Loucy (cell line): ENCODE results near the gene UCP3.

Experiments used
- H2AFZ ChIP-seq: fragments of 200-600 bp; sonication (generic); 2 replicates; pipeline ENCODE4 v1.6.0; 2016; ENCODE audit warnings: antibody characterized with exemption, mild to moderate bottlenecking, low read length, moderate library complexity
- H3F3A ChIP-seq: fragments of 200-600 bp; 2 replicates; pipeline ENCODE4 v1.6.0; 2016; ENCODE audit warnings: antibody characterized with exemption, low read depth, mild to moderate bottlenecking
- H3K27me3 ChIP-seq: fragments of 200-600 bp; sonication (generic); 2 replicates; pipeline ENCODE4 v1.6.1; 2014; ENCODE audit warnings: low read length, mild to moderate bottlenecking; ENCODE audit not compliant: insufficient read depth, poor library complexity, severe bottlenecking
- H3K36me3 ChIP-seq: fragments of 200-600 bp; sonication (generic); 2 replicates; pipeline ENCODE4 v1.6.1; 2016; ENCODE audit warnings: low read length; ENCODE audit not compliant: insufficient read depth
- H3K4me1 ChIP-seq: fragments of 200-600 bp; sonication (generic); 2 replicates; pipeline ENCODE4 v1.5.1; 2014; ENCODE audit warnings: low read length, mild to moderate bottlenecking; ENCODE audit not compliant: insufficient read depth, poor library complexity, severe bottlenecking
- H3K4me2 ChIP-seq: fragments of 200-600 bp; sonication (generic); 2 replicates; pipeline ENCODE4 v1.6.0; 2014; ENCODE audit warnings: antibody characterized with exemption, low read length, low read depth, mild to moderate bottlenecking; ENCODE audit not compliant: poor library complexity, severe bottlenecking
- H3K4me3 ChIP-seq: fragments of 200-600 bp; sonication (generic); 2 replicates; pipeline ENCODE4 v1.5.1; 2014; ENCODE audit warnings: low read length, mild to moderate bottlenecking, mixed read lengths; ENCODE audit not compliant: poor library complexity, severe bottlenecking
- H3K79me2 ChIP-seq: fragments of 200-600 bp; sonication (generic); 2 replicates; pipeline ENCODE4 v1.6.1; 2014; ENCODE audit warnings: low read length; ENCODE audit not compliant: insufficient read depth
- H3K9ac ChIP-seq: fragments of 200-600 bp; sonication (generic); 2 replicates; pipeline ENCODE4 v1.6.0; 2014; ENCODE audit warnings: mild to moderate bottlenecking, low read depth, low read length, moderate library complexity; ENCODE audit not compliant: poor library complexity, severe bottlenecking
- H3K9me2 ChIP-seq: fragments of 200-600 bp; sonication (generic); replicated peaks from 2 replicates; pipeline ENCODE4 v1.6.1; 2016; ENCODE audit warnings: low read depth, low read length, mixed read lengths
- H3K9me3 ChIP-seq: fragments of 200-600 bp; sonication (generic); 2 replicates; pipeline ENCODE4 v1.6.1; 2014; ENCODE audit warnings: mild to moderate bottlenecking, antibody characterized with exemption, low read length, low read depth; ENCODE audit not compliant: insufficient read depth
- H4K20me1 ChIP-seq: fragments of 200-600 bp; sonication (generic); 2 replicates; pipeline ENCODE4 v1.6.0; 2014; ENCODE audit warnings: antibody characterized with exemption, low read length, mild to moderate bottlenecking; ENCODE audit not compliant: insufficient read depth, poor library complexity, severe bottlenecking
- CTCF ChIP-seq: fragments of 200-600 bp; sonication (generic); conservative IDR thresholded peaks from 2 replicates; pipeline ENCODE4 v1.5.1; 2014; ENCODE audit warnings: mild to moderate bottlenecking, antibody characterized with exemption, low read length
- EZH2phosphoT487 ChIP-seq: fragments of 200-600 bp; IDR thresholded peaks from 2 replicates; pipeline ENCODE4 v1.6.1; 2018; ENCODE audit warnings: antibody characterized with exemption, mild to moderate bottlenecking, moderate library complexity, borderline replicate concordance

Gene UCP3

GRCh38 chr11:73958521-73959141, 50.3 kb downstream of the UCP3 start:
- no peak for TF ChIP-seq CTCF
- TF ChIP-seq EZH2phosphoT487, result no peak
- Histone ChIP-seq H3K4me2 (no peak overlapping the region), H2AFZ (no peak overlapping the region), H3K79me2 (no peaks in the 10 kb centered on the region), H3K9ac (no peak overlapping the region), H3K9me3 (no peaks in the 10 kb centered on the region), H4K20me1 (no peaks in the 10 kb centered on the region), H3K4me3 (no peak overlapping the region), H3K27me3 (no peaks in the 10 kb centered on the region), H3K4me1 (no peaks in the 10 kb centered on the region), H3K36me3 (no peaks in the 10 kb centered on the region), H3K9me2 (no peaks in the 10 kb centered on the region), H3F3A (no peaks in the 10 kb centered on the region)

- no peaks in the 10 kb centered on the region for H3K9me2 ChIP-seq
Measured at GRCh38 chr11:73957654-73958361, 51.1 kb downstream of the UCP3 start.

GRCh38 chr11:73956876-73957653, 51.8 kb downstream of the UCP3 start:
- H4K20me1 ChIP-seq, result no peaks in the 10 kb centered on the region
- no peaks in the 10 kb centered on the region for H3F3A ChIP-seq
- H3K79me2 ChIP-seq, result no peaks in the 10 kb centered on the region
- no peak overlapping the region for H3K9ac ChIP-seq
- H3K4me3 ChIP-seq, result no peak overlapping the region
- H3K9me2 ChIP-seq, result no peaks in the 10 kb centered on the region
- H3K36me3 ChIP-seq, result no peaks in the 10 kb centered on the region
- no peak overlapping the region for H3K4me2 ChIP-seq
- no peak overlapping the region for H2AFZ ChIP-seq
- no peak for TF ChIP-seq EZH2phosphoT487
- no peak for TF ChIP-seq CTCF
- H3K4me1 ChIP-seq, result no peaks in the 10 kb centered on the region
- no peaks in the 10 kb centered on the region for H3K27me3 ChIP-seq
- no peaks in the 10 kb centered on the region for H3K9me3 ChIP-seq

More at GRCh38 chr11:73957654-73958361, 51.1 kb downstream of the UCP3 start:
- H3F3A ChIP-seq, result no peaks in the 10 kb centered on the region
- peak overlapping the region; percentile 45; the same call in 1 of the 2 replicates for H2AFZ ChIP-seq
- H3K4me1 ChIP-seq, result no peaks in the 10 kb centered on the region
- H3K4me3 ChIP-seq, result no peak overlapping the region
- H3K4me2 ChIP-seq, result no peak overlapping the region
- TF ChIP-seq CTCF, result no peak
- no peak for TF ChIP-seq EZH2phosphoT487
- H3K9me3 ChIP-seq, result no peaks in the 10 kb centered on the region
- H4K20me1 ChIP-seq, result no peaks in the 10 kb centered on the region
- H3K36me3 ChIP-seq, result no peaks in the 10 kb centered on the region
- H3K79me2 ChIP-seq, result no peaks in the 10 kb centered on the region
- H3K27me3 ChIP-seq, result no peaks in the 10 kb centered on the region
- H3K9ac ChIP-seq, result no peak overlapping the region
